WTC11 (cell line): ENCODE data around the gene FOXJ3. TPM values are rescaled to one million over a fixed set of nuclear protein-coding genes. Genes with fewer than 3 reads are reported as not detected.
"Not testable (repeated sequence)": the region's sequence is repeated elsewhere in the genome, so short reads cannot be mapped to it uniquely, and the experiment has no call there.

Experiments
- ATAC-seq: fragments of 200-7000 bp; cut with Tn5 transposase; 2 replicates; pipeline ENCODE4 v1.10.0; 2021; ENCODE audit warnings: mild to moderate bottlenecking, moderate library complexity
- CTCF ChIA-PET: fragments of 300-600 bp; sonication (Branson Sonifier 250); formaldehyde crosslinking; loops from one replicate; lab custom pipeline; 2021; ENCODE audit warnings: antibody characterized with exemption; lab: Charles Lee
- POLR2A ChIA-PET: fragments of 350-600 bp; sonication (Branson Sonifier 250); formaldehyde crosslinking; loops from one replicate; lab custom pipeline; 2021; ENCODE audit warnings: antibody characterized with exemption; lab: Charles Lee
- DNase-seq: peaks from one replicate; pipeline ENCODE4 v3.0.0; 2021; ENCODE audit warnings: low spot score
- H3K27ac Mint-ChIP-seq: 2 replicates; pipeline ENCODE4 v1.8.0; 2021; ENCODE audit warnings: mixed read lengths
- H3K27me3 Mint-ChIP-seq: 2 replicates; pipeline ENCODE4 v1.8.0; 2021; ENCODE audit warnings: low read depth, mild to moderate bottlenecking, moderate library complexity, mixed read lengths
- H3K36me3 Mint-ChIP-seq: 2 replicates; pipeline ENCODE4 v1.8.0; 2021; ENCODE audit warnings: mixed read lengths
- H3K4me1 Mint-ChIP-seq: 2 replicates; pipeline ENCODE4 v1.8.0; 2022; ENCODE audit warnings: mixed read lengths
- H3K4me3 Mint-ChIP-seq: 2 replicates; pipeline ENCODE4 v1.8.0; 2021; ENCODE audit warnings: mild to moderate bottlenecking, moderate library complexity, mixed read lengths
- H3K9me3 Mint-ChIP-seq: 2 replicates; pipeline ENCODE4 v1.8.0; 2021; ENCODE audit warnings: mixed read lengths
- ATF3 ChIP-seq: sonication (generic); formaldehyde crosslinking; conservative IDR thresholded peaks from 2 replicates; pipeline ENCODE4 v1.8.1; 2022; ENCODE audit warnings: mild to moderate bottlenecking, missing genetic modification reagents
- CBFB ChIP-seq: sonication (generic); formaldehyde crosslinking; IDR thresholded peaks from 2 replicates; pipeline ENCODE4 v1.8.1; 2022; ENCODE audit warnings: mild to moderate bottlenecking, low read depth, missing genetic modification reagents
- CDX4 ChIP-seq: fragments of 250-450 bp; sonication (Bioruptor Pico); IDR thresholded peaks from 2 replicates; pipeline ENCODE4 v1.9.0; 2021; ENCODE audit warnings: moderate library complexity, mild to moderate bottlenecking, inconsistent platforms, borderline replicate concordance
- CREB1 ChIP-seq: sonication (generic); formaldehyde crosslinking; IDR thresholded peaks from 2 replicates; pipeline ENCODE4 v1.8.0; 2023; ENCODE audit warnings: mild to moderate bottlenecking, missing genetic modification reagents
- CREM ChIP-seq: sonication (generic); formaldehyde crosslinking; IDR thresholded peaks from 2 replicates; pipeline ENCODE4 v1.8.1; 2022; ENCODE audit warnings: mild to moderate bottlenecking, missing genetic modification reagents, moderate library complexity
- E2F4 ChIP-seq: sonication (generic); formaldehyde crosslinking; IDR thresholded peaks from 2 replicates; pipeline ENCODE4 v1.8.1; 2022; ENCODE audit warnings: low read depth, mild to moderate bottlenecking, moderate library complexity, missing genetic modification reagents, borderline replicate concordance
- ESRRA ChIP-seq: sonication (generic); formaldehyde crosslinking; IDR thresholded peaks from 2 replicates; pipeline ENCODE4 v1.8.1; 2022; ENCODE audit warnings: mild to moderate bottlenecking, missing genetic modification reagents, borderline replicate concordance
- FOXP1 ChIP-seq: sonication (generic); formaldehyde crosslinking; IDR thresholded peaks from 2 replicates; pipeline ENCODE4 v1.8.0; 2022; ENCODE audit warnings: missing genetic modification reagents, mild to moderate bottlenecking, moderate library complexity, borderline replicate concordance
- IRF1 ChIP-seq: sonication (generic); formaldehyde crosslinking; IDR thresholded peaks from 2 replicates; pipeline ENCODE4 v1.8.0; 2023; ENCODE audit warnings: missing genetic modification reagents
- MXD4 ChIP-seq: fragments of 250-450 bp; sonication (Bioruptor Pico); IDR thresholded peaks from 2 replicates; pipeline ENCODE4 v1.8.0; 2021; ENCODE audit warnings: mild to moderate bottlenecking, moderate library complexity, borderline replicate concordance
- MYBL2 ChIP-seq: sonication (generic); formaldehyde crosslinking; IDR thresholded peaks from 2 replicates; pipeline ENCODE4 v1.8.1; 2023; ENCODE audit warnings: mild to moderate bottlenecking, moderate library complexity, missing genetic modification reagents
- NR2C2 ChIP-seq: sonication (generic); formaldehyde crosslinking; IDR thresholded peaks from 2 replicates; pipeline ENCODE4 v1.8.0; 2022; ENCODE audit warnings: mild to moderate bottlenecking, missing genetic modification reagents
- PRDM15 ChIP-seq: sonication (generic); formaldehyde crosslinking; IDR thresholded peaks from 2 replicates; pipeline ENCODE4 v1.8.0; 2022; ENCODE audit warnings: missing genetic modification reagents
- RELA ChIP-seq: sonication (generic); formaldehyde crosslinking; IDR thresholded peaks from 2 replicates; pipeline ENCODE4 v1.8.1; 2022; ENCODE audit warnings: missing genetic modification reagents, mild to moderate bottlenecking, borderline replicate concordance
- STAT6 ChIP-seq: sonication (generic); formaldehyde crosslinking; conservative IDR thresholded peaks from 2 replicates; pipeline ENCODE4 v1.8.1; 2023; ENCODE audit warnings: mild to moderate bottlenecking, low read depth, missing genetic modification reagents, moderate library complexity
- TEAD4 ChIP-seq: sonication (generic); formaldehyde crosslinking; IDR thresholded peaks from 2 replicates; pipeline ENCODE4 v1.8.0; 2022; ENCODE audit warnings: mild to moderate bottlenecking, missing genetic modification reagents
- ZBTB21 ChIP-seq: sonication (generic); formaldehyde crosslinking; IDR thresholded peaks from 2 replicates; pipeline ENCODE4 v1.8.1; 2023; ENCODE audit warnings: mild to moderate bottlenecking, missing genetic modification reagents, borderline replicate concordance
- ZNF317 ChIP-seq: sonication (generic); formaldehyde crosslinking; IDR thresholded peaks from 2 replicates; pipeline ENCODE4 v1.8.1; 2023; ENCODE audit warnings: low read depth, mild to moderate bottlenecking, moderate library complexity, missing genetic modification reagents, borderline replicate concordance
- ZNF396 ChIP-seq: fragments of 250-450 bp; sonication (Bioruptor Pico); IDR thresholded peaks from 2 replicates; pipeline ENCODE4 v1.8.0; 2021; ENCODE audit warnings: mild to moderate bottlenecking, moderate library complexity, borderline replicate concordance
- ZNF425 ChIP-seq: fragments of 250-450 bp; sonication (Bioruptor Pico); conservative IDR thresholded peaks from 2 replicates; pipeline ENCODE4 v1.9.0; 2021; ENCODE audit warnings: mild to moderate bottlenecking
- total RNA-seq: library from RNA; stranded (reverse); gene quantifications from 3 replicates; pipeline ENCODE4 v1.2.3, GENCODE V29; 2021

The FOXJ3 gene
- total RNA-seq, 1 experiment from 2014 or later, result 43.3 TPM

- Mint-ChIP-seq H3K4me1 (peaks cover 42% of the 10 kb centered on the region), H3K4me3 (no peak overlapping the region), H3K36me3 (peaks cover 16% of the 10 kb centered on the region), H3K27me3 (no peaks in the 10 kb centered on the region), H3K9me3 (peaks cover 20% of the 10 kb centered on the region), H3K27ac (peak overlapping the region; percentile 18; the same call in 1 of the 2 replicates)
- no peak for DNase-seq
- ChIA-PET CTCF (interaction anchor here (1.3 kb wide), 1 partner anchor 36 kb away, joined by 5 read pairs; no protein-coding TSS in a partner anchor), POLR2A (no interaction called here)
- no peak for ATAC-seq
- no peak for TF ChIP-seq E2F4
- TF ChIP-seq ZNF317 (CRISPR knock-in tag), result no peak
- TF ChIP-seq STAT6, result no peak
- no peak for TF ChIP-seq NR2C2 (CRISPR knock-in tag)
- no peak for TF ChIP-seq ZNF425 (CRISPR knock-in tag)
- TF ChIP-seq ATF3 (CRISPR knock-in tag), result no peak
- TF ChIP-seq IRF1 (CRISPR knock-in tag), result no peak
- TF ChIP-seq CBFB, result no peak
- TF ChIP-seq ZBTB21, result no peak
- TF ChIP-seq ZNF396 (CRISPR knock-in tag), result no peak
- no peak for TF ChIP-seq MXD4 (CRISPR knock-in tag)
- TF ChIP-seq ESRRA (CRISPR knock-in tag), result no peak
- no peak for TF ChIP-seq CREM (CRISPR knock-in tag)
- no peak for TF ChIP-seq CREB1
- TF ChIP-seq TEAD4 (CRISPR knock-in tag), result no peak
- TF ChIP-seq PRDM15 (CRISPR knock-in tag), result no peak
- no peak for TF ChIP-seq FOXP1
- no peak for TF ChIP-seq MYBL2 (CRISPR knock-in tag)
- TF ChIP-seq CDX4 (CRISPR knock-in tag), result no peak
- no peak for TF ChIP-seq RELA (CRISPR knock-in tag)
Observed at GRCh38 chr1:42209526-42210251, 125.3 kb downstream of the FOXJ3 start.

- not testable (repeated sequence) for ATAC-seq, DNase-seq, H3K27me3 Mint-ChIP-seq, H3K4me3 Mint-ChIP-seq, H3K27ac Mint-ChIP-seq
- ChIA-PET CTCF (interaction anchor here (1.6 kb wide), 1 partner anchor 33 kb away, joined by 3 read pairs; no protein-coding TSS in a partner anchor), POLR2A (interaction anchor here (0.6 kb wide), 1 partner anchor 19 kb away, joined by 4 read pairs; no protein-coding TSS in a partner anchor)
- peaks cover 18% of the 10 kb centered on the region for H3K36me3 Mint-ChIP-seq
- H3K4me1 Mint-ChIP-seq, result peaks cover 22% of the 10 kb centered on the region
- H3K9me3 Mint-ChIP-seq, result peaks cover 16% of the 10 kb centered on the region
Observed at GRCh38 chr1:42206930-42207329, 128.1 kb downstream of the FOXJ3 start.
